ENCODE data around the gene ECI1. TPM values are rescaled to one million over a fixed set of nuclear protein-coding genes. Genes with fewer than 3 reads are reported as not detected.
A peak's percentile ranks its signal among the peaks of the same experiment; 100 is the strongest.

The ECI1 gene
- total and polyA plus RNA-seq, 2 of the 13 experiments (the other 11 are each of a cell fraction or from before 2014, with no cell fraction given) = 82.0 to 102 TPM

DNA sequence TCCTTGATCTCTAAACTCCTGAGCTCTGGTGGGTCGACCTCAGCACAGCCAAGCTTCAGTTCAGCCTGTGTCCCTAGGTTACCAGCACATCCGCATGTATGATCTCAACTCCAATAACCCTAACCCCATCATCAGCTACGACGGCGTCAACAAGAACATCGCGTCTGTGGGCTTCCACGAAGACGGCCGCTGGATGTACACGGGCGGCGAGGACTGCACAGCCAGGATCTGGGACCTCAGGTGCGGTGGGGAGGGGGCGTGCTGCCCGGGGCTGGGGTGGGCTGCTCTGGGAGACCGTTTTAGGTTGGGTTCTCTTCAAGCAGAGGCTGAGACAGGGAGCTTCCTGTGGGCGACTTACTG lies 45.0 kb downstream of the ECI1 start (continued):
- TF ChIP-seq ZNF10 (CRISPR knock-in tag; IDR thresholded peaks at IDR 0.05; ENCODE audit: borderline replicate concordance, low read depth) = no peak
- TF ChIP-seq CCAR2 (optimal IDR thresholded peaks at IDR 0.05; ENCODE audit: low read depth, low read length) = no peak
- TF ChIP-seq, protein P1, sequence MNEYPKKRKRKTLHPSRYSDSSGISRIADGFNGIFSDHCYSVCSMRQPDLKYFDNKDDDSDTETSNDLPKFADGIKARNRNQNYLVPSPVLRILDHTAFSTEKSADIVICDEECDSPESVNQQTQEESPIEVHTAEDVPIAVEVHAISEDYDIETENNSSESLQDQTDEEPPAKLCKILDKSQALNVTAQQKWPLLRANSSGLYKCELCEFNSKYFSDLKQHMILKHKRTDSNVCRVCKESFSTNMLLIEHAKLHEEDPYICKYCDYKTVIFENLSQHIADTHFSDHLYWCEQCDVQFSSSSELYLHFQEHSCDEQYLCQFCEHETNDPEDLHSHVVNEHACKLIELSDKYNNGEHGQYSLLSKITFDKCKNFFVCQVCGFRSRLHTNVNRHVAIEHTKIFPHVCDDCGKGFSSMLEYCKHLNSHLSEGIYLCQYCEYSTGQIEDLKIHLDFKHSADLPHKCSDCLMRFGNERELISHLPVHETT (CRISPR knock-in tag; conservative IDR thresholded peaks at IDR 0.05) = no peak
- TF ChIP-seq SMARCE1 (IDR thresholded peaks at IDR 0.05; ENCODE audit: borderline replicate concordance) = no peak
- TF ChIP-seq BRCA1 (CRISPR knock-in tag; IDR thresholded peaks at IDR 0.05) = no peak
- TF ChIP-seq NFYC (CRISPR knock-in tag; IDR thresholded peaks at IDR 0.05) = no peak
- no peak for TF ChIP-seq ZKSCAN8 (CRISPR knock-in tag; IDR thresholded peaks at IDR 0.05; ENCODE audit: borderline replicate concordance)
- TF ChIP-seq, protein P2, sequence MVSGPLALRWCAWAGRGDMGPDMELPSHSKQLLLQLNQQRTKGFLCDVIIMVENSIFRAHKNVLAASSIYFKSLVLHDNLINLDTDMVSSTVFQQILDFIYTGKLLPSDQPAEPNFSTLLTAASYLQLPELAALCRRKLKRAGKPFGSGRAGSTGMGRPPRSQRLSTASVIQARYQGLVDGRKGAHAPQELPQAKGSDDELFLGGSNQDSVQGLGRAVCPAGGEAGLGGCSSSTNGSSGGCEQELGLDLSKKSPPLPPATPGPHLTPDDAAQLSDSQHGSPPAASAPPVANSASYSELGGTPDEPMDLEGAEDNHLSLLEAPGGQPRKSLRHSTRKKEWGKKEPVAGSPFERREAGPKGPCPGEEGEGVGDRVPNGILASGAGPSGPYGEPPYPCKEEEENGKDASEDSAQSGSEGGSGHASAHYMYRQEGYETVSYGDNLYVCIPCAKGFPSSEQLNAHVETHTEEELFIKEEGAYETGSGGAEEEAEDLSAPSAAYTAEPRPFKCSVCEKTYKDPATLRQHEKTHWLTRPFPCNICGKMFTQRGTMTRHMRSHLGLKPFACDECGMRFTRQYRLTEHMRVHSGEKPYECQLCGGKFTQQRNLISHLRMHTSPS (CRISPR knock-in tag; IDR thresholded peaks at IDR 0.05; ENCODE audit: low read depth) = no peak
- no peak for TF ChIP-seq TCF12 (IDR thresholded peaks at IDR 0.05)
- TF ChIP-seq TCF12 (CRISPR knock-in tag; IDR thresholded peaks at IDR 0.05) = no peak

DNA sequence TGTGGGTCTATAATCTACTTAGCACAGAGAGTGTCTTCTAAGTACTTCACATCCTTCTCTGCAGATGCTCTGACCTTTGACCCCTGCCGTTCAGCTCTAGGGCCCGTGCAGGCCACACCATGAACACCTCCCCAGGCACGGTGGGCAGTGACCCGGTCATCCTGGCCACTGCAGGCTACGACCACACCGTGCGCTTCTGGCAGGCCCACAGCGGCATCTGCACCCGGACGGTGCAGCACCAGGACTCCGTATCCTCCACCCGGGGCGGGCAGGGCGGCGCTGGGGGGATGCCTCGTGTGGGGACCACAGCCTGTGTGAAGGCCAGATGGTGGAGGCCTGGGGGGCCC lies 45.4 kb downstream of the ECI1 start:
- Histone ChIP-seq H3K9ac (ENCODE audit: insufficient read depth, low read depth, low read length) (peak overlapping the region; percentile 97), H3K27me3 (ENCODE audit: control insufficient read depth in 1 of 2, insufficient read depth in 2 of 2, low read length in 2 of 2) (no peaks in the 10 kb centered on the region), H3K4me1 (ENCODE audit: insufficient read depth, low read length) (peaks cover 34% of the 10 kb centered on the region), H3K27ac (ENCODE audit: extremely low read length, insufficient read depth, low read length) (peak overlapping the region; percentile 89), H3K4me3 (replicated peaks in 1 of 3; ENCODE audit: insufficient read depth in 1 of 3, low read depth in 2 of 3, low read length in 3 of 3) (peak overlapping the region; percentile 71 to 96 (median 83)), H3K4me2 (ENCODE audit: low read depth, low read length) (peak overlapping the region; percentile 95), H4K20me1 (ENCODE audit: insufficient read depth, low read length) (no peaks in the 10 kb centered on the region), H3K79me2 (ENCODE audit: insufficient read depth, low read length) (peaks cover 8% of the 10 kb centered on the region), H2AFZ (ENCODE audit: low read length) (no peak overlapping the region), H3K9me3 (ENCODE audit: low read length) (no peaks in the 10 kb centered on the region), H3K36me3 (replicated peaks in 1 of 2; ENCODE audit: control insufficient read depth in 1 of 2, insufficient read depth in 2 of 2, low read length in 2 of 2) (peaks cover 2 to 13% of the 10 kb centered on the region in 2 experiments; a peak in 4 of 5 replicates)
- BruUV-seq (replicated peaks) = no TSS peak
- ATAC-seq = peak; percentile 30
- CTCF ChIA-PET (ENCODE audit: low intra/inter-chr PET ratio, low total read pairs) = no interaction called here
- DNase-seq (ENCODE audit: low spot score) = no peak
- POLR2A ChIA-PET = interaction anchor here (2.5 to 4.3 kb wide), 2 partner anchors 9 to 51 kb away, joined by 14 to 18 read pairs; partner anchors contain the start of genes PGP and TRAF7
- intact Hi-C loops (cut with micrococcal nuclease; ENCODE audit: unreplicated experiment) = no loop called here
- in situ Hi-C loops (cut with HindIII; ENCODE audit: extremely low pct_ligation_motif_present, low pct_unique_long_range_greater_than_20kb) = no loop called here
- FAIRE-seq = no peak
- no CpG with 5 or more reads among the region's 16 CpGs for WGBS (ENCODE audit: low lambda C conversion rate)
- TF ChIP-seq, protein P3, sequence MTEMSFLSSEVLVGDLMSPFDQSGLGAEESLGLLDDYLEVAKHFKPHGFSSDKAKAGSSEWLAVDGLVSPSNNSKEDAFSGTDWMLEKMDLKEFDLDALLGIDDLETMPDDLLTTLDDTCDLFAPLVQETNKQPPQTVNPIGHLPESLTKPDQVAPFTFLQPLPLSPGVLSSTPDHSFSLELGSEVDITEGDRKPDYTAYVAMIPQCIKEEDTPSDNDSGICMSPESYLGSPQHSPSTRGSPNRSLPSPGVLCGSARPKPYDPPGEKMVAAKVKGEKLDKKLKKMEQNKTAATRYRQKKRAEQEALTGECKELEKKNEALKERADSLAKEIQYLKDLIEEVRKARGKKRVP (CRISPR knock-in tag; IDR thresholded peaks at IDR 0.05) = no peak
- TF ChIP-seq, protein P4, sequence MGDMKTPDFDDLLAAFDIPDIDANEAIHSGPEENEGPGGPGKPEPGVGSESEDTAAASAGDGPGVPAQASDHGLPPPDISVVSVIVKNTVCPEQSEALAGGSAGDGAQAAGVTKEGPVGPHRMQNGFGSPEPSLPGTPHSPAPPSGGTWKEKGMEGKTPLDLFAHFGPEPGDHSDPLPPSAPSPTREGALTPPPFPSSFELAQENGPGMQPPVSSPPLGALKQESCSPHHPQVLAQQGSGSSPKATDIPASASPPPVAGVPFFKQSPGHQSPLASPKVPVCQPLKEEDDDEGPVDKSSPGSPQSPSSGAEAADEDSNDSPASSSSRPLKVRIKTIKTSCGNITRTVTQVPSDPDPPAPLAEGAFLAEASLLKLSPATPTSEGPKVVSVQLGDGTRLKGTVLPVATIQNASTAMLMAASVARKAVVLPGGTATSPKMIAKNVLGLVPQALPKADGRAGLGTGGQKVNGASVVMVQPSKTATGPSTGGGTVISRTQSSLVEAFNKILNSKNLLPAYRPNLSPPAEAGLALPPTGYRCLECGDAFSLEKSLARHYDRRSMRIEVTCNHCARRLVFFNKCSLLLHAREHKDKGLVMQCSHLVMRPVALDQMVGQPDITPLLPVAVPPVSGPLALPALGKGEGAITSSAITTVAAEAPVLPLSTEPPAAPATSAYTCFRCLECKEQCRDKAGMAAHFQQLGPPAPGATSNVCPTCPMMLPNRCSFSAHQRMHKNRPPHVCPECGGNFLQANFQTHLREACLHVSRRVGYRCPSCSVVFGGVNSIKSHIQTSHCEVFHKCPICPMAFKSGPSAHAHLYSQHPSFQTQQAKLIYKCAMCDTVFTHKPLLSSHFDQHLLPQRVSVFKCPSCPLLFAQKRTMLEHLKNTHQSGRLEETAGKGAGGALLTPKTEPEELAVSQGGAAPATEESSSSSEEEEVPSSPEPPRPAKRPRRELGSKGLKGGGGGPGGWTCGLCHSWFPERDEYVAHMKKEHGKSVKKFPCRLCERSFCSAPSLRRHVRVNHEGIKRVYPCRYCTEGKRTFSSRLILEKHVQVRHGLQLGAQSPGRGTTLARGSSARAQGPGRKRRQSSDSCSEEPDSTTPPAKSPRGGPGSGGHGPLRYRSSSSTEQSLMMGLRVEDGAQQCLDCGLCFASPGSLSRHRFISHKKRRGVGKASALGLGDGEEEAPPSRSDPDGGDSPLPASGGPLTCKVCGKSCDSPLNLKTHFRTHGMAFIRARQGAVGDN (CRISPR knock-in tag; IDR thresholded peaks at IDR 0.05) = peak; percentile 54
- TF ChIP-seq REL (CRISPR knock-in tag; conservative IDR thresholded peaks at IDR 0.05) (peak; percentile 14; the same call in 1 of the 2 replicates), ZNF713 (CRISPR knock-in tag; IDR thresholded peaks at IDR 0.05) (no peak), ESRRA (CRISPR knock-in tag; IDR thresholded peaks at IDR 0.05; ENCODE audit: low read depth) (no peak), ZNF616 (CRISPR knock-in tag; IDR thresholded peaks at IDR 0.05; ENCODE audit: low read depth) (no peak), TEAD3 (CRISPR knock-in tag; optimal IDR thresholded peaks at IDR 0.05; ENCODE audit: borderline replicate concordance) (no peak)

Measured in HepG2 (cell line).